GM19452 (cell line): ENCODE measurements around the gene ACVR1C.

Experiments used
- ATAC-seq: cut with Tn5 transposase; IDR thresholded peaks from one replicate; pipeline ENCODE4 v1.9.1; 2021; ENCODE audit not compliant: unreplicated experiment

The ACVR1C gene

DNA sequence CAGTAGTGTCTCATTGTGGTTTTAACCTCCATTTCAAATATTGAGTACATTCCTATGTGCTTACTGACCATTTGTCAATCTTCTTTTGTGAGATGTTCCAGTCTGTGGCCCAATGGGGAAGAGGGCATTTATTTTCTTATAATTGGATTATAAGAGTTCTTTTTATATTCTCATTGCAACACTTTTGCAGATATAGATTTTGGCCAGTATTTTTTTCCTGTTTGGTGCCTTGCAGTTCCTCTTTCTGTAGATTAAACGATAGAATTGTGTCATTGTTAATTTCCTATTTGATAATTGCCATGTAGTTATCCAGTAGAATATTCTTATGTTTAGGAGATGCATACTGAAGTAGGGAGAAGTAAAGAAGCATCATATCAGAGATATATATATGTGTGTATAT lies 128.3 kb downstream of the ACVR1C start:
- no peak for ATAC-seq

DNA sequence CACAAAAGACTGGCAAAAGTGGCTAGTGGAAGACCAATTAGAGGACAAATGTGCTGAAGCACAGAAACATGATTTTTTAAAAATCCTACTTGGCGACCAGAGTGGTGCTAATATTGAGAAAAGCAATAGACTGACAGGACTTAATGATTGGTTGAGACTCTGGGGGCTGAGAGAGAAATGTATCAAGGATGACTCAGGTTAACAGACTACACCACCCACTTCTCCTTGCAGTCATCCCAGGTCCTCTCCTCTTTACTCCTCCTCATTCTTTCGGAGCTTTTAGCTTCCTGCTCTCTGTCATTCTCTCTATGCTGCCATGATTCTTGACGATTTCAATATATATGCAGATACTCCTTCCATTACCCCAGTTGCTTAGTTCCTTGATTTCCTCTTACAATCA lies 130.2 kb downstream of the ACVR1C start:
- no peak for ATAC-seq

DNA sequence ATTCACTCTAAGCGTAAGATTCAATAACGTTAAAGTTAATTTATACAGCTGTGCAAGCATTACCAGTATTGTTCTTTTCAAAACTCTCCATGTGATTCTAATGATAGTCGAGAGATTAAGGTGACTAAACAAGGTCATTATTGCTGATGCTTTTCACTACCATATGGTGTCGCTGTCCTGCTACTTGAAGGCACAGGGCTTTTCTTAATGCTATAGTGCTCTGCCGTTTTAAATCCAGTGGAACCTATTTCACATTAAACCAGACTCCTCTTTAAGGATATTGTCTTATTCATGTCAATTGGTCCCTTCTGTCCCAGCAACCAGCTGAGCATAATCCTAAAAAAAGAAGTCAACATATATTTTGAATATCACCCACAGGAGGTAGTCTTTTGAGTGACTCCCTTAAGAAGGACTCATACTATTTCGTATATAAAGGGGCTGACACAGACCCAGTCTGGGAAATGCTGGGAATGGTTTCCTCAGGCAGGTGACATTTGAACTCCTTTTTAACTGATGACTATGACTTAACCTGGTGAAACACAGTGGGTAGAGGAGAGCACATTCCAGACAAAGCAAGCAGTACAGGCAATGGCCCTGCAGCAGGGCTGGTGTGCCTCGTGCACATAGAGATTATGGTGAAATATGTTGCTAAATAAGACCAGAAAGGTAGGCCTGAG lies 130.9 kb downstream of the ACVR1C start:
- ATAC-seq, result peak; percentile 75

DNA sequence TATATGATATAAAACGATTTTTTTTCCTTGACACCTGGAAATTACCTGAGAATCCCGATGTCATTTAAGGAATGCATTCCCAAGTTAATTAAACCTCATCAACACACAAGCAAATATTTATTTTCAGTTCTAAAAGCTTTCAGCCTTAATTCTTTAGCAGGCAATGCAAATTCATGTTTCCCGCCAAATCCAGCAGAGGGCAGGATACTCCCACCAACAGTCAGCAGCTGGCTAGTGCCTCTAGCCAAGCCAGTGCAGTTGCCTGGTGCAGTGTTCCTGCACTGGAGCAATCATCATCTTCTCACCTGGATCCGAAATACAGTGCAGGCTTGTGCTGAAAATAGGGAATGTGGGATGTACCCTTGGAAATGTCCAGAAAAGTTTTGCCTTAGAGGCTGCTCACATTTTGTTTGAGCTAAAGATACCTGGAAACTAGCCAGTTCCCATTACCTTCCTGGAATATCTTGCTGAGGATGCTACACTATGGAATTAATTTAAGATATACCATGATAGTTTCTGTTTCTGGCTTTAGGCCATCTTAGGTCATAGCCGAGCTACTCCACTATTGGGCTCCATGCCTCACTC lies 136.4 kb downstream of the ACVR1C start:
- peak; percentile 95 for ATAC-seq

DNA sequence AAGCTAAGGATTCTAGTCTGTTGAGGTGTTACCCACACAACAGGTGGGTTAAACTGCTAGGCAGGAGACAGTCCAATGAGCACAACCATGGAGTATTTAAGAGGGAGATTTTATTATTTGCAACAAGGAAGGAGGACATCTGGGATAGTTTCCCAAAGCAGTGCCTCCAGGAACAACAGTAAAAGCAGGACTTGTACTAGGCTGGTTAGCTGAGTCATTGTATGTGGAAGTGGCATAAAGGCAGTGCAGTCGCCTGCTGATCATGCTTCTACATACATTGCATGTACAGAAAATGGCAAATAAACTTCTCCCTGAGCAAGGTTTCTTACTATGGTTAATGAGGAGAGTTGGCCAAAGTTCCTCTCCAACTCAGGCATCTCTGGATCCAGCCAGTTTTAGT lies 138.7 kb downstream of the ACVR1C start:
- no peak for ATAC-seq

GRCh38 chr2:157488877-157489276 lies 139.8 kb downstream of the ACVR1C start:
- ATAC-seq, result no peak

- no peak for ATAC-seq
Observed at GRCh38 chr2:157487747-157488146, 140.9 kb downstream of the ACVR1C start.

- no peak for ATAC-seq
Observed at GRCh38 chr2:157487271-157487610, 141.4 kb downstream of the ACVR1C start.

GRCh38 chr2:157486596-157487270 lies 141.9 kb downstream of the ACVR1C start:
- ATAC-seq, result no peak

- ATAC-seq, result peak; percentile 67
Observed at GRCh38 chr2:157480182-157480961, 148.3 kb downstream of the ACVR1C start.

- ATAC-seq, result peak; percentile 40
Observed at GRCh38 chr2:157479081-157480027, 149.3 kb downstream of the ACVR1C start.

DNA sequence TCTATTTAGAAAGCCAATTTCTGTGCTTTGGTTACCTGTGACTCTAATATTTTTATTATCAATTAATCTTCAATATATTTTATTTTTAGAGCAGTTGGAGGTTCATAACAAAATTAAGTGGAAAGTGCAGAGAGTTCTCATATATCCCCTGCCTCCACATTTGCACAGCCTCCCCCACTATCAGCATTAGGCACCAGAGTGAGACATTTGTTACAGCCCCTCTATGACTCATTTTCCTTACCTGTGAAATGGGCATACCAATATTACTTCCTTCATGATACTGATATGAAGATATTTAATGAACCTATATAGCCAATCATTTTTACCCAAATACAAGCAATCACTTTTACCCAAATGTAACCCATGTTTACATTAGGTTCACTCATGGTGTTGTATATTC lies 150.7 kb downstream of the ACVR1C start:
- ATAC-seq, result no peak

DNA sequence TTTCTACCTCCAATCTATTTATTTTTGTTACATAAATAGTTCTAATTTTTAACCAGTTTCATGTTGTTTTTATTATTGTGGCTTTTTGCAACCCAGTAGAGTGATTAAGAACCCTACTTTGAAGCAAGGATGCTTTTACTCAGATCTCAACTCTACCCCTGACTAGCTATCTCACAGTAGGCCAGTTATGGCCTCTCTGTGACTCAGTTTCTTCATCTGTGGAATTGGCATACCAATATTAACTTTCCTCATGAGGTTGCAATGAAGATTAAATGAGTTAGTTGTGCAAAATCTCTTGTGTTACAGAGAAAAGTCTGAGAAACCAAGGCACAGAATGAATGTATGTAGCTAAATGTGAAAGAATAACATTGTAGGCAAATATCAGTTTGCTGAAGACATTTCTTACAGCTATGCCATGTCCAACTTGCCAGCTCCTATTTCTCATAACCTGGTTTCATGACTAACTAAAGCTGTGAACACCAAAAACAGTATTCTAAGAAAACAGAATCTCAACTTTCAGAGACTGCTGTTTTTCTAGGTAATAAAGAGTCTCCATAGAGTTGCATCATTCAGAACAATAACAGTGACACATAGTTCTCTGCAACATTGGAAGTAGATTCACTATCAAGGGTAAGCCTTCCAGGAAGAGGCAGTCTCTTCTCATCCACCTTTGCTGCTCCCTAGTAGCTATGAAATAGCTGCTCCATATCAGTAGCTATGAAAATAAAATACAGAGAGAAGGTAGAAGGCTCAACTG lies 151.5 kb downstream of the ACVR1C start:
- no peak for ATAC-seq
